GM12865 (cell line): ENCODE data around the gene TEX261.
"Not testable (repeated sequence)": the region's sequence is repeated elsewhere in the genome, so short reads cannot be mapped to it uniquely, and the experiment has no call there.

Experiments
- DNase-seq: peaks from one replicate; pipeline ENCODE4 v3.0.0; 2010; ENCODE audit warnings: low read depth
- H3K4me3 ChIP-seq: 2 replicates; pipeline ENCODE4 v1.5.1; 2011; ENCODE audit warnings: mild to moderate bottlenecking, low read depth, low read length, control low read depth
- TF ChIP-seq, protein P1 (sequence below): IDR thresholded peaks from 2 replicates; pipeline ENCODE4 v1.5.1; 2011; ENCODE audit warnings: low read length, control low read depth, low read depth, inconsistent platforms; ENCODE audit not compliant: insufficient read depth; ENCODE audit errors: missing control alignments

TEX261 gene

DNA sequence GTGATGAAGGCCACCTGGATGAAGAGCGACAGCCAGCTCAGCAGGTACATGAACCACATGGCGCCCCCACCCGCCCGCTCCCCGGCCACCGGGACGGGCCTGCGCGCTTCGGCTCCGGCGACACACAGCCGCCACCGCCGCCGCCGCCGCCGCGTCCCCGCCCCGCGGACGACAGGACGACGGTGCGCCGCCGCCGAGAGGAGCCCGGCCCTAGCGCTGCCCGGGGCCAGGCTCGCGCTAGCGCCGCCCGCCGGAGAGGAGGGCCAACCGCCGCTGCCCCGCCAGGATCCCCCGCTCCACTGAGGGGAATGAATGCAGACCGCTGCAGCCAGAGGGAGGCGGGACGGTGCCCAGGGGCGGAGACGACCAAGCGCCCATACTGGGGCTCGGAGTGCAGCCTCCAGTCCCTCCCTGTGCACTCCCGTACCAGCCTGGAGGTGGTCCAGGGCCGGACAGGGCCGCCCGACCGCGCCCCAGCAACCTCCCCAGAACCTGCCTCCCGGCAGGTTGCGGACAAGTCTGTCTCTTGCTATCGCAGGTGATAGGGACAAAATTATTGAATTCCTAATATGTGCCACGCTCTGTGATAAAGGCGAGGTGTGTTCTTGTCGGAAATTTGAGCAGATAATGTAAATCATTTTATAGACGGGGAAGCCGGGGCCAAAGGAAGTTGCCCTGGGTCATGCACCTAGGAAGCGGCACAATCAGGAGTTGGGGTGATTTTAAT, at the start of gene TEX261:
TEX261 (minus strand) TSS at position 175 of the 727 bp plus-strand sequence; CDS start at position 59, 116 bp downstream.
- DNase-seq = peak; percentile 93
- TF ChIP-seq, protein P1, sequence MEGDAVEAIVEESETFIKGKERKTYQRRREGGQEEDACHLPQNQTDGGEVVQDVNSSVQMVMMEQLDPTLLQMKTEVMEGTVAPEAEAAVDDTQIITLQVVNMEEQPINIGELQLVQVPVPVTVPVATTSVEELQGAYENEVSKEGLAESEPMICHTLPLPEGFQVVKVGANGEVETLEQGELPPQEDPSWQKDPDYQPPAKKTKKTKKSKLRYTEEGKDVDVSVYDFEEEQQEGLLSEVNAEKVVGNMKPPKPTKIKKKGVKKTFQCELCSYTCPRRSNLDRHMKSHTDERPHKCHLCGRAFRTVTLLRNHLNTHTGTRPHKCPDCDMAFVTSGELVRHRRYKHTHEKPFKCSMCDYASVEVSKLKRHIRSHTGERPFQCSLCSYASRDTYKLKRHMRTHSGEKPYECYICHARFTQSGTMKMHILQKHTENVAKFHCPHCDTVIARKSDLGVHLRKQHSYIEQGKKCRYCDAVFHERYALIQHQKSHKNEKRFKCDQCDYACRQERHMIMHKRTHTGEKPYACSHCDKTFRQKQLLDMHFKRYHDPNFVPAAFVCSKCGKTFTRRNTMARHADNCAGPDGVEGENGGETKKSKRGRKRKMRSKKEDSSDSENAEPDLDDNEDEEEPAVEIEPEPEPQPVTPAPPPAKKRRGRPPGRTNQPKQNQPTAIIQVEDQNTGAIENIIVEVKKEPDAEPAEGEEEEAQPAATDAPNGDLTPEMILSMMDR = peak; percentile 70

DNA sequence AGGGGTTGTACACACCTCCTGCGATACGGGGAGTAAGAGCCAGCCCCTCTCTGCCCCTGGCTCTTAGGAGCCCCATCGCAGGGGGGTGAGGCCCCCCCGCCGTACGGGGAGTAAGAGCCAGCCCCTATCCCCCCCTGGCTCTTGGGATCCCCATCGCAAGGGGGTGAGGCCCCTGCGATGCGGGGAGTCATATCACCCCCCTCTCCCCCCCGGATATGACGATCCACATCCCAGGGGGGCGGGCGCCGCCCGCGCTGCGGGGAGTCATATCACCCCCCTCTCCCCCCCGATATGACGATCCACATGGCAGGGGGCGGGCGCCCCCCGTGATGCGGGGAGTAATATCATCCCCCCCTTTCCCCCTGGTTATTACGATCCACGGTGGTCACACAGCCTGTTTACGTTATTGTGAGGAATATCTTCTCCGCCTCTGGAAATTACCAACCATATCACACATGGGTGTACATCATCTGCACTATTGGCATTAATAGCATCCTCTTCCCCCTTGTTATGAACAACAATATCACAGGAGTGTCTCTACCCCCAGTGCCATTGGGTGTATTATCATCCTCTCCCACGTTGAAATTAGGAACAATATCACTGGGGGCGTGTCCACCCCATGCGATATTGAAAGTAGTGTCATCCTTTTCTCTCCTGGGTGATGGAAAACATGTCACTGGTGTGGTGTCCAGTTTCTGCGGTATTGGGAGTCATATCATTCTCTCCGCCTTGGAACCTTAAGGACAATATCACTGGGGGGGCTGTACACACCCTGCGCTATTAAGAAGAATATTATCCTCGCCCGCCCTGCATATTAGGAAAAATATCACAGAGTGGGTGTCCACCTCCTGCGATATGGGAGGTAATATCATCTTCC, 49.1 kb upstream of the TEX261 start:
- TF ChIP-seq, protein P1 = no peak
- H3K4me3 ChIP-seq = no peak overlapping the region
- DNase-seq = no peak

More for the DNA sequence above, at the start of gene TEX261:
- peak within 1 kb of the TSS; percentile 97 for H3K4me3 ChIP-seq

DNA sequence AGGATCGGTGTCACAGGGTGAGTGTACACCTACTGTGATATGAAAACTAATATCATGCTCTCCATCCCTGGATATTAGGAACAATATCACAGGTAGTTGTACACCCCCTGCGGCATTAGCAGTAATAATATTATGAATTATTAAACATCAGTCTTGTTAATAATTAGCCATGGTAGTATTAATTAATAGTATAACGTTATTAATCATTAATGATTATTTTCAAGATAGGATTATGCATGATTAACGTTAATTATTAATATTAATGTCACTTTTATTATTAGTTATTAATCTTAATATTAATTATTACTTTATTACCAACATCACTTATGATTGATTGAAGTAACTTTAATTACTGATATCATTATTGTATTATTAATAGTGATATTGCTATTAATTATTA, 47.6 kb upstream of the TEX261 start:
- TF ChIP-seq, protein P1 = no peak
- no peak overlapping the region for H3K4me3 ChIP-seq
- no peak for DNase-seq

DNA sequence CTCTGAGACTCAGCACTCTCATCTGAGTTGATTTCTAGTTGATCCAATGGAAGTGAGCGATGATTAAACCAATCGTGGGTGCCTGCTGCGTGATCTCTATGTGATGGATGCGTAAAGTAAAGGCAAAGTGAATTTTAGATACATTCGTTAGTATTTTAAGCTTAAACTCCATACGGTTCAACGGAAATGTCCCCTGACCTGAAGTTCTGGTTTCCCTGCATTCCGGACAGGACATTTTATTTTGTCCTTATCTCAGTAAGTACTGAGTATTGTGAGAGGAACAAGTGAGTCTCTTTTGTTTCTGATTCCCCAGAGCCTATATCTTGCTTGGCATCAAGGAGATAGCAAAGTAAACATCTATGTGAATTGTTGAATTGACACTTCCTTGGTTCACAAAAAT, 41.6 kb upstream of the TEX261 start:
- not testable (repeated sequence) for DNase-seq, H3K4me3 ChIP-seq

DNA sequence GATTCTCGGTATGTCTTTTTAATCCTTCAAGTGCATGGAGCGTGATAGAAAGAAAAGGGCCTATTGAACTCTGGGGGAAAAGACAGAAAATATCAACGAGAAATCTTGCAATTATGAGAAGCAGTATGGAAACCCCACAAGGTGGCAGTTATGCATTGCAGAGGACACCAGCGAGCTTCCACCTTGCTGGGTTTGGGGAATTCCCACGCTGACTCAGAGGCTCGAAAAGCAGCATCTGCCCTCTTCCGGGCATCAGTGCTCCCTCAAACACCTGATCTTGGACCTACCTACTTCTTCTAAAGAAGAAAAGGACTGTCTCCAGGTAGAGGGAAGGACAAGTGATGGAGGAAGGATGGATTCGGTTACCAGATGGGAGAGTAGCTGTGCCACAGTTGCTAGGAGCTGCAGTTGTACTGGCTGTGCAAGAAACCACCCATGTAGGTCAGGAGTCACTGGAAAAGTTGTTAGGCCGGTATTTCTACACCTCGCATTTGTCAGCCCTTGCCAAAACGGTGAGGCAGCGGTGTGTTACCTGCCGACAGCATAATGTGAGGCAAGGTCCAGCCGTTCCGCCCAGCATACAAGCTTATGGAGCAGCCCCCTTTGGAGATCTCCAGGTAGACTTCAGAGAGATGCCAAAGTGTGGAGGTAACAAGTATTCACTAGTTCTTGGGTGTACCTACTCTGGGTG, 29.0 kb upstream of the TEX261 start:
- not testable (repeated sequence) for H3K4me3 ChIP-seq
- TF ChIP-seq, protein P1 = peak; percentile 28
- DNase-seq = peak; percentile 65

DNA sequence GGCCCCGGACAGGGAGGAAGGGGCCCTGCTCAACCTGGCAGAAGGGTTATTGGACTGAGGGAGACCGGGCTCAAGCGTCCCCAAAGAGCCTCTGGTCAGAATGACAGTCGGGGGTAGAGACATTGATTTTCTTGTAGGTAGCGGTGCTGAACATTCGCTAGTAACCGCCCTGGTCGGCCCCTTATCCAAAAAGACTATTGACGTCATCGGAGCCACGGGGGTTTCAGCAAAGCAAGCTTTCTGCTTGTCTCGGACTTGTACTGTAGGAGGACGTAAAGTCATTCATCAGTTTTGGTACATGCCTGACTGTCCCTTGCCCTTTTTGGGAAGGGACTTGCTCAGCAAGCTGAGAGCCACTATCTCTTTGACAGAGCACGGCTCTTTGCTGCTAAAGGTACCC, 26.7 kb upstream of the TEX261 start:
- H3K4me3 ChIP-seq, DNase-seq: not testable (repeated sequence)

DNA sequence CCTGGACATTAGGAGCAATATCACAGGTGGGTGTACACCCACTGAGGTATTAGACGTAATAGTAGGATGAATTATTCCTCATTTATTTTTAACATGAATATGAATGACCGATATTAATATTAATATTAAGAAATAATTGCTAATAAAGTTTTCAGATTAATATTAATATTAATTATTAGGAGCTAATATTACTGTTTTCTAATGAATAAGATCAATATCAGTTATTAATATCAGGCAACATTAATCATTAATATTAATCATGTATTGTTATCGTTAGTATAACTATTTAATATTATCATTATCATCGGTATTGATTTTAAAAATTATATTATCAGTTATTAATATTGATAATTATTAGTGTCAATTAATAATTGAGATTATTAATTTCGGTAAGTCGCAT, 25.3 kb upstream of the TEX261 start:
- DNase-seq, H3K4me3 ChIP-seq: not testable (repeated sequence)

DNA sequence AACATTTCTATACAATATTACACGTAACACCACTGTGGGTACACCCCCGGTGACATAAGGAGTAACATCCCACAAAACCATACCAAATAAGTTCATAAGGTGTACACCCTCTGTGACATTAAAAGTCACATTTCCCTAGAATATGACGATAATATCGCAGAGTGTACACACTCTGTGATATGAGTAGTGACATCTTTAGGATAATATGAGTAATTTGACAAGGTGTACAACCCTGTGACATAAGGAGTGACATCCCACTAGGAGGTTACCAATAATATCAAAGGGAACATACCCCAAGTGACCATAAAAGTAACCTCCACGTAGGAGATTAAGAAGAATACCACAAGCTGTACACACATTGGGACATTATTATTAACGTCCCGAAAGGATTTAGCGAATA, 24.0 kb upstream of the TEX261 start:
- no peak overlapping the region for H3K4me3 ChIP-seq
- TF ChIP-seq, protein P1 = no peak
- no peak for DNase-seq

DNA sequence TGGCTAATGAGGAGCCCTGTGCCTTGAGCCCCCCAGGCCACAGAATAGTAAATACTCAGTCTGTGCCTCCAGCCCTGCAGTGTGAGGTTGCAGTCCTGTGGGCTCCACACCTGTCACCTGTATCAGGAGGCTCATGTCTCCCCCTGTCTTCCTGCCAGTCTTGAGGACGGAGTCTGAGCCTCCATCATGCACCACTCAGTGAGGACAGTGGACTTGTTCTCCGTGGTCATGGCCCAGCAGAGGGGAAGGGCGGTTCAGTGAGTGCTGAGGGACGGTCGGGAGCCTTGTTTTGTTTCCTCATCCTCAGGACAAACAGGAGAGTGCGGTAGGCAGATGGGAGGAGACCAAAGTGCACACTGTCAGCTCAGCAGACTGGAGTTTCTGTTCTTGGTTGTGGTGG, 17.1 kb upstream of the TEX261 start:
- not testable (repeated sequence) for DNase-seq, H3K4me3 ChIP-seq
